DMS53 (cell line): Measurements from ENCODE around the gene FARSB.

Source experiments
- DNase-seq: peaks from one replicate; lab custom pipeline; 2025; lab: John Stamatoyannopoulos, UW

Gene FARSB

DNA sequence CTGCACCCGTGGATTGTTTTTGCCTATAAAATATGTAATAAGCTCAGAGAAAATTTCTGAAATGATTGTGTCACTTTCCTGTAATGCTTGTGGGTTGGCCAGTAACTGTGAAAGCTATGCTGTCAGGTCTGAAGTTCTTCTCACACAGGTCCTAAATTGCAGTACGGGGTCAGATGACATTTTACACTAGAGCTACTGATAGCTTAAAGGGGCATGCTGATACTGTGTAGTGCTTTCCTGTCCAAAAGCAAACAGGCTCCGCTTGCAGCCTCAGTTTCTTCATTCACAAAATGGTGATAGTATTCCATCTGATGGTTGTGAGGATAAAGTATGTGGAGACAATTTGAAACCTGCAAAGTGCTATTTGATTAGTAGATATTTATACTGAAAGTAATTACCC, 7.6 kb upstream of the FARSB start:
- DNase-seq, result no peak

DNA sequence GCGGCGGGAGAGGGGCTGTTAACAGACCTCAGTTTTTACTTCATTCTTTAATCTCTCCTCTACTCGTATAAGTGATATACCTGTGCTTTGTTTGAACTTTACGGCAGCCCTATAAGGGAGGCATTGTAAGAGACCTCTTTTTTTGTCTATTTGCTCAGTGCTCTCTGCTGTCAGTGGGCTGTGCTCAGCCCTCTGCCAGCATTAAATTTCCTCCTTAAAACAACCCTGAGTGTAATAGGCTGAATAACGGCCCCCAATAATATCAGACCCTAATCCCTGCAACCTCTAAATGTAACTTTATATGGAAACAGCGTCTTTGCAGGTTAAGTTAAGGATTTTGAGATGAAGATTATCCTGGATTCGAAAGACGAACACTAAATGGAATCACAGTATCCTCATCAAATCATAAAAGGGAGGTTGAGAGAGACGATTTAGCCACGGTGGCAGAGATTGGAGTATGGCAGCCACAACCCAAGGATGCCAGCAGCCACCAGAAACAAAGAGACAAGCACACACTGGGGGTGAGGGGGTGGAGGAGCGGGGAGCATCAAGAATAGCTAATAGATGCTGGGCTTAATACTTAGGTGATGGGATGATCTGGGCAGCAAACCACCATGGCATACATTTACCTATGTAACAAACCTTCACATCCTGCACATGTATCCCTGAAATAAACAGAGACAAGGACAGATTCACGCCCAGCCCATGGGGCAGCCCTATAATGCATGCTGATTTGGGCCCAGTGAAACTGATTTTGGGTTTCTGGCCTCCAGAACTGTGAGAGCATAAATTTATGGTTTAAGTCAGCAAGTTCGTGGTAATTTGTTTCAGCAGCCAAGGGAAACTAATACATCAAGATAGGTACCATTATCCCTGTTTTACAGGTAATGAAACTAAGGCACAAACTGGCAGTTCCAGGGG, 894 bp upstream of the FARSB start:
- DNase-seq, result peak; percentile 20

DNA sequence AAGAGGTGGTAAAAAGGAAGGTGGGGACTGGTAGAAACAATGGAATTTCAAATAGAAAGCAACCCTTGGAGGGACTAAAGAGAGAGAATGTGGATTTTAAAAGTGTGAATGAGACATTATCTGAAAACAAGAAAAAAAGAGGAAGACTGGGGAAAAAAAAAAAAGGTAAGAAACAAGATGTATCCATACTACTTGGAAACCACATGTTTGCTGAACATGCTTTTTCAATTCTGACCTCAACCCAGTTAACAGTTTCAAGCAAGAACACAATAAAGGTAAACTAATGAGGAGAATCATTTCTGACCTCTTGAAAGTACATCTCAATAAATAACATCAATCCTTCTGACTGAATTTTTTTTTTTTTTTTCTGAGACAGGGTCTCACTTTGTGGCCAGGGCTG, 2.6 kb downstream of the FARSB start:
- DNase-seq, result no peak

DNA sequence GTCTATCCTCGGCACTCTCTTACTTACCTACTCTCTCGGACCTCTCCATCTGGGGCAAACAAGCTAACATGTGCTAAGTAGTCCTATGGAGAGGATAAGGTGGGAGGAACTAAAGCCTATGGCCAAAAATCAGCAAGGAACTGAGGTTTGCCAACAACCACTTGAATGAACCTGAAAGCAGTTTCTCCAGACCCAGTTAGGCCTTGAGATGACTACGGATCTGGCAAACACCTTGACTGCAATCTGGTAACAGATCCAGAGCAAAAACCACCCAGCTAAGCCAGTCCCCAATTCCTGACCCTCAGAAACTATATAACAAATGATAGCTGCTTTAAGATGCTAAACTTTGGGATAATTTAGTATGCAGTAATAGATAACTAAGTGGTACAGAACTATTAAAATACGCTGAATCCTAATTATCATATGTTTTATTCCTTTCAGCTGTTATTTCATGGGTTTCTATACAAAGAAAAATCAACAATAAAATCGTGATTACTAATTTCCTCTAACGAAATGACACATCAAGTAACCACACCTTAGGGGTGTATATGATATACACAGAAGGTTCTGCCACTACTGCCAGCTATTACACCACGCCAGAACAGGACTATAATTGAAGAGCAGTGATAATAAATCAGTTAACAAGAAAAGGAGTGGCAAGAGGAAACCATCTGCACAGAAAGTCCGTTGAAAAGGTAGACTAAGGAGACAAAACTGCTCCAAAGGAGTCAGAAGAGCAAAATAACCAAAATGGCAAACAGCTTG, 3.2 kb downstream of the FARSB start:
- no peak for DNase-seq

DNA sequence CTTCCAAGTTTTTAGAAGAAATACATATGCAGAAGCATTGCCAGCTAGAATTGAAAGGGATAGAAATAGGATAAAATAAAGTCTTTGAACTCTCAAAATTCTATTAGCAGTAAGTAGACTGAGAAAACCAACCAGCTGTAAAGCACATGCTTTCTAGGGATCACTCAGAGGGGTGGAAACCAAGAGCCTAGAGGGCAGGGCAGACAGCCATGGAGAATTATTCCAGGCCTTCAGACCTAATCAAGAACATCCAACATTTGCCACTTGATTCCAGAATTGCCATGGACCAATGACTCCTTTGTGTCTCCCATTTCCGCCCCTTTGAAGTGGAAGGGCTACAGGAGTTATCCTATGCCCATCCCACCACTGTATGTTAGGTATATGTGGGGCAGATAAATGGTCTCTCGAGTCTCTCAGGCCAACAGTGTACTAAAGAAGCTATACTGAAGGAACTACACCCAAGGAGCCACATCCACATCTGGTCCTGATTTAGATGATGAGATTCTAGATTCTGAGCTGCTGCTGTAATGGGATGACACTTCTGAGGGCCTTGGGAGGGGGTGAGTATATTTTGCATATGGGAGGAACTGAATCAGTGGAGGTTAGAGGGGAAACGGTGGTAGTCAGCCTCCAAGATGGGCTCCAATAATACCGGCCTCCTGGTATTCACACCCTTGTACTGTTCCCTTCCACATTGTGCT, 4.0 kb downstream of the FARSB start:
- no peak for DNase-seq

DNA sequence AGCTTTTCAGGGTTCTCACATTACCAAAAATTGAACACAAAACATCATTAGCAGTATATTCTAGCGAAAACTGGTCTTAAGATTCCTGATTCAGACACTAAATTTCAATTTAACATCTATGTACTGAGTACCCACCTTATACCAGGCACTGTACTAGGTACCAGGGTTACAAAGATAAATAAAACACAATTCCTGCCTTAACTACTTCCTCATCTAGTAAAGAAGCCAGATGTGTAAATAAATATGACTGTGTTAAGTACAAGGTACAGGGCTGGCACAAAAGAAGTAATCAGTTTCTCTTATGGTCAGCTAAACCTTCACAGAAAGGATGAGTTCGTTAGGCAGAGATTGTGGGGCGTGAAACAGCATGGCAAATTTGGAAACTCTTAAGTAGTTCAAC, 6.1 kb downstream of the FARSB start:
- no peak for DNase-seq

DNA sequence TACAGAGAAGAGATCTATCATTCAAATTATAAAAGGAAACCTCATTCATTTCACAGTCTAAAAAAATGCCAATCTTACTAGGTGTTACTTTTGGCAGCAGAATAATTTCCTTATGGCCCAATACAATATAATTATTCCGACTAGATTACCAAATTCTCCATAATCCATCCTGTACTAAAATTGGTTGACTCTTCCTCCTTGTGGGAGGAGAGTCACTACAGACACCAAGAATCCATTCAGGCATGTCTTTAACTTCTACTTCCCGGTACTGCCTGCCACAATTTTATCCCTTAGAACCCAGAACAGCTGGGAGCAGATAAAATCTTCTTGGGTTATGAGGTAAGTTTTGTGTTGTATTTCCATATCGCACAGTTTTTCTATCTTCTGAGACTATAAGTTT, 9.9 kb downstream of the FARSB start:
- no peak for DNase-seq

DNA sequence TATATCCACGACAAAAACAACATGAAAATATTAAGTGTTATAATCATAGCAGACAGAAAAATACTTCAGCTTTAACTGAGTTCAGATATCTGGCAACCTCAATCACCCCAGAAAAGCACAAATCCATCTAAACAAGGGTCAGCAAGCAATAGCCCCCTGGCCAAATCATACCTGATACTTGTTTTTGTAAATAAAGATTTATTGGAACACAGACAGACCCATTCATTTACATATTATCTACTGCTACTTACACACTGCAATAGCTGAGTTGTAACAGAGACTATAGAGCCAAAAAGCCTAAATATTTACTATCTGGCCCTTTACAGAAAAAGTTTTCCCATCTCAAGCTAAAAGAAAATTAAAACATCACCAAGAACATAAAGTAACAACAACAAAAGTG, 12.8 kb downstream of the FARSB start:
- no peak for DNase-seq

DNA sequence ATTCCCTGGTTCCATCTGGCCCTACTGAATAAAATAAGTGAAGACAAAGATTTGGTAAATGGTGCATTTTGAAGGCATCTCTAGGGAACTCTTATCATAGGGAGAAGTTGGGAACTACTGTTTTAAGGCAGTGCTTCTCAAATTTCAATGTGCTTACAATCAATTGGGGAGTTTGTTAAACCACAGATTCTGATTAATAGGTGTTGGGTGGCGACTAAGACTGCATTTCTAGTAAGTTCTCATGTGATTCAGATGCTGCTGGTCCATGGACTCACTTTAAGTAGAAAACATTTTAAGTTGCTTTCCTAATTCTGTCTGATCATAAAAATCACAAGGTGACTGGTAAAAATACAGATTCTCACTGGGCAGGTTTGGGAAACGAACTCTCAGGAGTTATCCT, 14.6 kb downstream of the FARSB start:
- no peak for DNase-seq

DNA sequence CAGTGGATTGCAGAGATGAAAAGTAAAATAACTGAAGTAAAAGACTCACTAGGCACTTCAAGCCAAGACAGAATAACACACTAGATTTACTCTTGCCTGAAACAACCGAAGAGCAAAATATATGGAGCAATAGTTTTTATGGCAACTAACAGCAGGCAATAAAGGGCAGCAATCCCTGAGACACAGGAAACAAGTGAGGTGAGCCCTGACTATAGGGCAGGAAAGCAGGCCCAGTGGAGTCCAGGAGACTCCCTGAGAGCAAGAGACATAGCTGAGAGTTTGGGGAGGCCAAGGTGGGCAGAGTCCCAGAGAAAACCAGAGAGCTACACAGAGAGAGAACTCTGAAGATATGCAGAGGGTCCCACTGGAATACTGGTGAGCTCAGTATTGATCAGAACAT, 18.8 kb downstream of the FARSB start:
- no peak for DNase-seq

DNA sequence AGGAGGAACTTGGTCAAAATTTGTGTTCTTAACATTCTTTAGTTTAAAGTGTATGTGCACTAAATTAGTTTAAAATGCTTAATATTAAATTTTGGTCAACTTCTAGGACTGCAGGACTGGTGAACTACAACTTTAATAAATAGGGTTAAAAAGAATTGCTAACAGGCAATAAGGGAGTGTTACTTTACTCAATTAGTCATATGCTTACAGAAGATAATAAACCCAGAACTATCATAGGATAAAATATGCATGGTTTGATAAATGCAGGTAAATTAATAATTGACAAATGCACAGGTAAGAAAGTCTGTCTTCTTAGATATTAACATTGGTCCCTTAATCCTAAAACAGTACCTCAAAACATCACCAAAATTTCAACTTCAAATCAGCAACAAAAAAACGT, 20.6 kb downstream of the FARSB start:
- no peak for DNase-seq

DNA sequence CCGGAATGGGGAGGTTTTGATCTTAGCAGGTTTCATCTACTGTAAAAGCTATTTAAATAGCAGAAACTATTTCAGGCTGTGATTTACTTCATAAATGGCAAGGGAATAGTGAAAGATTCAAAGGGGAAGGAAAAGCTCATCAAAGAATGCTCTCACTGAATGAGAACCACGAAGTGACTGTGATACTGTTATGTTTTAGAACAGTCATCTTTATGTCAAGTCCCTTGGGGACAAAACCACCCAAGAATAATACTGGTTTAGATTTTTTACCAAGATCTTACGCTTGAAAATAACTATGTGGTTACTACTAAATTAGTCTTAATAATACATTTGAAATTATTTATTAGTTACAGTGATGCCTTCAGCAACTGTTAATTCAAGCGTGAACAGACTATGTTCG, 28.1 kb downstream of the FARSB start:
- no peak for DNase-seq

DNA sequence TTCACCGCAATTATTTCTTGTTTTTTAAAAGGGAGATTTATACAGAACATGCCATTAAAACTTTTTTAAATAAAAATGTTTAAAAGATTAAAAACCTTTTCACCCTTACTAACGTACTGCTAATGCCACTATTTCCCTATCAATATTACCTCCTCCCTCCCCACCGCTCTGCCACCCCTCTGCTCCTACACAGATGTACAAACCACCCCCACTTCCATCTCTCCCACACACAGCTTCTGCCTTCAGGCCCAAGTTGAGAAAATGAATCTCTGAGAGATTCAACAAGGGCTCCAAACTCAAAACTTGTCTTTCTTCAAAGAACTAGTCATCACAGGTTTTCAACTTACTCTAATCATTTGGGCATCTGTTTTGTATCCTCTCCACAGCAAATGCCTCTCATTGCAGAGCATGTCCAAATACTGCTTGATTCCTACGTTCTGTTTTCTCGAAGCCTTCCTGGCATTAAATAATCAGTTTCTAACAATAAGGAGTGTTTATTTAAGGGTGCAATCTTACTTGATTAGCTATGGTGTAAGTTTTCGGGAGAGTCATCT, 32.1 kb downstream of the FARSB start:
- DNase-seq, result no peak

DNA sequence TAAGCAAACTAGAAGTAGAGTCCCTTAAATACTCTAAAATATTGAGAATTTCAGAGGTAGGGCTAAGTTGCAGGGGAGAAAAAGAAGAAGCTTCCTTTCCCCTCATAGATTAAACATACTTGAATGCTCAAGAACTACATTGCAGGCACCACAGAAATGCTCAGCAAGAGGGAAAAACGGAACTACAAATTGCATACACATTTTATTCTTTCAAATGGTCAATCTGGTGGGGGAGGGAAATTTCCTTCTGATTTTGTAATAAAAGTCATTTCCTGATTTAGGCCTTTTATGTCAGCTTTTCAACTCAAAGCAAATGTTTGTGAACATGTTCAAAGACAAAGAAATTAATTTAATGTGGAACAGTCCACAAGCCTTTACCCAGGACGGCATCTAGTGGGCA, 33.0 kb downstream of the FARSB start:
- DNase-seq, result no peak

DNA sequence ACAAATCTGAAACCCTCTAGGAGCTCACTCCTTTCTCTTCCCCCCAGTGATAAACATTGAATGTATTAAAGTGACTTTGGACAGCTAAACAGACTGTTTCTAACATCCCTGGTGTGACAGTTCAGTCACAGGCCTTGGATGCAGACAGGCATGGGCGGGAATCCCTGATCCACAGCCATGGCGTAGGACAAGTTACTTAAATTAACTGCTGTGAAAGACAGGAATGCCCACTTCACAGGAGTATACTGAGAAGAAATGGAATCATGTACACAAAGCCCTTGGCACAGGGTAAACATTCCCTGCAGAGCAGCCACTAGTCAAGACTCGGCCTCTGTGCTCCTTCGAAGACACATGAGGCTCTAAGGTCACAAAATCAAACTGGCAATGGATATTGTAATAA, 34.0 kb downstream of the FARSB start:
- DNase-seq, result no peak

DNA sequence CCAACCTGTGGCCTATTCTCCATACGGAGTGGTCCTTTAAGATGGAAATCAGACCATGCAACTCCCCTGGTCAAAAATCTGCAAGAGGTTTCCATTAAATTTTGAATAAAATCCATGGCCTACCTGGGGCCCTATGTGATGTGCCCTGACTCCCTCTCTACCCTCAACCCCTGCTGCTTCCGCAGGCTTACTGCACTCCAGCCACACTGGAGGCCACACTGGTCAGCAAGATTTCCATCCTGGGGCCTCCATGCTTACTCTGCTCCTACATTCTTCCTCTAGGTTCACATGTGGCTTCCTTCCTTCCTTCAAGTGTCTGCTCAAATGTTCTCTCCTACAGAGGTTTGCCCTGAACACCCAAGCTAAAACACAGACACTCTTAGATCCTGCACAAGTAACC, 40.6 kb downstream of the FARSB start:
- no peak for DNase-seq

DNA sequence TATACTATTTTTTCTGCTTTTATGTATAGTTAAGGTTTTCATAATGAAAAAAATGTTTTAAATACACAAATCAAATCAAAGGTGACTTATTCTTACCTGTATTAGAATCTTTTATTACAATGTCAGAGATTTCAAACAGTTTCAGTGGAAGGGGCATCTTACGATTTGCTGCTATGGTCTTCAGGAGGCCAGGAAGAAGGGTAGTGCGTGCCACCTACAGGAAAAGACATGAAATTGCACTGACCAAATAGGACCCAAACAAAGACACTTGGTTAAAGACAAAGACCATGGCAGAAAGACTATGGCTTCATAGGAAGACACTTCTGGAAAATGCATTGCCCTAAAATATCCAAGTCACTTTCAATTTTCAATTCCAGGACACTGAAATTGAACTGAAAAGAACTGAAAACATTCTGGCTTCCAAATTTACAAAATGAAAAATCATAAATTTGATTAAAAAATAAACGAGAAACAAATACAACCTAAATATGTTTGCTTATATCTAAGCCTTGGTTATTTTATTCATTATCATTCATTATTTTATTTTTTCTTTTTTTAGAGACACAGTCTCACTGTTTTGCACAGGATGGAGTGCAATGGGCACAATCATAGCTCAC, 42.1 kb downstream of the FARSB start:
- peak; percentile 62 for DNase-seq

DNA sequence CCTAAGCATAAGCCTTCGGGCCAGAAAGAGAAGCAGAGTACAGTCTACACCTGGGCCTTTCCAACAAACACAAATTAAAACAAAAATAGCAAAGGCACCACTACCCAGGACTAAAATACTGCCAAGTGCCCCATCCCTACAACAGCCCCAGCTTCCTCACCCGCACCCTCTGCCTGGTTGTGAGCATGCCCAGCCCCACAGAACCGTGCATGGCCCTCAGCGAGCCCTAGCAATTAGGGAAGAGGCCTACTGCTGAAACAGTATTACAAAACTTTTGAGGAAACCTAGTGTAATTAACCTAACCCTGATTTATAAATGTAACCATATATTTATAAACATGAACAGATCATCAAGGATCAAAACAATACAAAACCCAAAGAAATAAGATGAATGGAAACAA, 44.2 kb downstream of the FARSB start:
- DNase-seq, result no peak

DNA sequence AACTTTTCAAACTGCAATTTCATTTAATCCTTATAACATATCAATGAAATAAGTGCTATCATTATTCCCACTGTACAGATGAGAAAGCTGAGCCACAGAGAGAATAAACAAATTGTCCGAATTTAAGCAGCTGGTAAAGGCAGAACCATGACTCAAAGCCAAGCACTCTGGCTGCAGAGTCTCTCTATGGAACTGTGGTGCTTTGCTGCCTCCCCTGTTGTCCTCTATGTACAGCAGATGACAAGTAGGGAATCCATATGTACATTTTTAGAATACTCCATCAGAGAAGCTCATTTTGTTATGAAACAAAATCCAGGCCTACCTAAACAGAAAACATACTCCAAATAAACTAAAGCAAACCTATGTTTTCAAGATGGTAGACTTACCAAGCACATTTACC, 45.1 kb downstream of the FARSB start:
- DNase-seq, result peak; percentile 4

DNA sequence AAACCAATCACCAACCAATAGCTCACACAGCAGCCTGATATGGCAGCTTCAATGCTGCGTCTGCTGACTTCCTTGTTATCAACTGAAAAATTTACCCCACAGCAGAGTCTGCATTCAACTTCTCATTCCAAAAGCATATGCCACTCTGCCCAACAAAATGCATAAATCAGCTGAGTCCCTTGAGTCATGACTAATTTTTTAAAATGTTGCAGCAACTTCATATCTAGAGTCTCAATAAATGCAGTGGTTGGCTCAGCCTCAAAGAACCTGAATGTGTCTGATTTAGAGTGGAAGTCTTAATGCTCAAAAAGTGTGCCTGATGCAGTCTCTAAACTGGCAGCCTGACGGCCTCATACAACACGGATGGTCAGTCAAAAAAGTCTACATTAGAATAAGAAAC, 46.5 kb downstream of the FARSB start:
- no peak for DNase-seq

DNA sequence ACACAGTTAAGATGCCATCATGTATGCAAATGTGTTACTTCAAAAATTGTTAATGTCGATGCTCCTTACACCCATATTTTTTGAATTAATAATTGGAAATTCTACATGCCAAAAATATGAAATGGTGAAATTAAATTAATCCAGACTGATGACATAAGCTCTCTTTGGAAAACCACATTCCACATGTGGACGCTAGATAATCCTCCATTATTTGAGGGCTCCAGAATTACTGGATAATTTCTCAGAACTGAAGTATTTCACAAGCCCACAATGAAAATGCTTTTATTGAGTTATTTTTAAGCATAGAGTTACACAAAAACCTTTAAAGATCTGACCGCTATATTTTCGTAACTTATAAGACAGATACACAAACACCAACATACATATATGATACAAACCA, 47.8 kb downstream of the FARSB start:
- no peak for DNase-seq

DNA sequence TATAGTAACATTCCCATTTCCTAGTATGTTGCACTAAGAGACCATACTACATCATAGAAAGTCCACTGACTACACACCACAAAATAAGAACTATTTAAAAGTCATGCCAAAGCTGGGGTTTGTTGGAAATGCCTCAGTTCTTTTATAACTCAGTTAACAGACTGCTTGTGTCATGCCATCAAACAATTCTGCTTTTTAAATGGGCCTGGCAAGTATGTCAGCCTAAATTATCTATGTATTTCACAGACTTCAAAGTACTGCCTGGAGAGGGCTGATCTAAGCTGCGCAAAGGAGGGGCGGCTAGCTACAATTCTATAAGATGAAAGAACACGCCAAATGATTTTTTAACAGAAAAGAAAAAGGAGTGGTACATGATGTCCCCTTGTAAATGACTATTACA, 49.6 kb downstream of the FARSB start:
- DNase-seq, result no peak
